GM21423 (cell line): ENCODE results near the gene RALGPS2.
"Not testable (repeated sequence)": the region's sequence is repeated elsewhere in the genome, so short reads cannot be mapped to it uniquely, and the experiment has no call there.

Source experiments
- ATAC-seq: cut with Tn5 transposase; IDR thresholded peaks from one replicate; pipeline ENCODE4 v1.9.1; 2021; ENCODE audit warnings: mild to moderate bottlenecking, moderate library complexity; ENCODE audit not compliant: unreplicated experiment

The RALGPS2 gene

DNA sequence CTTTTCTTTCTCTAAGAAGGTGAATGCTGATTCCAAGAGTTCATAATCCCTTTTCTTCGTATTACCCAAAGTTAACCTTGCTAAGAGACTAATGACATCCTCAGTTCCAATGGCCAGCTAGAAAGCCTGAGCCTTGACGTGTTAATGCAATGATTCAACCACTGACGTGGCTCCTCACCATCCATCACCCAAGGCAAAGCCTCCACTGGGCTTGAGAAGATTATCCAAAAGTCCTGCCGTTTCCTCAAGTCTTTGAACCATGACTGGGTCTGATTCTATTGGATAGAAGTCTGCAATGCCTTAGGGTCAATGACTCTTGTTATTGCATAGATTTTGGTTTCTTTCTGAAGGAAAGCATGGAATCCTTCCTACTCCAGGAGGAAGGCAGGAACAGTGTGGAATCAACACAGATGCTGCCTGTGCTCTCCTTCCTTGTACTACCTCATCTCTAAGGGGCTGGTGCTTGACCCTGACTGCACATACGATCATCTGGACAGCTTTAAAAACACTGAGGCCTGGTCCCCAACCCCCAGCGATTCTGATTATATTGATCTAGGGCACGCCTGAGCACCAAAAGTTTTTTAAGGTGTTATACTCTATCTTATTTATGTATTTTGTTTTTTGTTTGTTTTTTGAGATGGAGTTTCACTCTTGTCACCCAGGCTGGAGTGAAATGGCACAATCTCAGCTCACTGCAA lies 215.2 kb downstream of the RALGPS2 start:
- no peak for ATAC-seq

DNA sequence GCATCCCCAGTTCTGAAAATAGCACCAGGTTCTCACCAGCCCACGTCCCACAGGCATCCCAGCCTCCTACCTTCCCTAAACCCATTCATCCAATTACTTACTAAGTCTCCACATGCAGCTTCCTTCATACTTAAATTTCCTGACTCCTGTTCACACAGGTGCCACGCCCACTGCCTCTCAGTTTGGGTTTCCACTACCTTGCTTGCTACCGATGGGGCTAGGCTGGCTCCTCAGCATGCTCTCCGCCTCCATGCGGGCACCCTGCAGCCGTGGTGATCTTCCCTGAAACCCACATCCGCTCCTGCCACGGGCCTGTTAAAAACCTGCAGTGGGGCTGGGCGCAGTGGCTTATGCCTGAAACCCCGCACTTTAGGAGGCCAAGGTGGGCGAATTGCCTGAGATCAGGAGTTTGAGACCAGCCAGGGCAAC lies 216.2 kb downstream of the RALGPS2 start:
- ATAC-seq, result no peak

DNA sequence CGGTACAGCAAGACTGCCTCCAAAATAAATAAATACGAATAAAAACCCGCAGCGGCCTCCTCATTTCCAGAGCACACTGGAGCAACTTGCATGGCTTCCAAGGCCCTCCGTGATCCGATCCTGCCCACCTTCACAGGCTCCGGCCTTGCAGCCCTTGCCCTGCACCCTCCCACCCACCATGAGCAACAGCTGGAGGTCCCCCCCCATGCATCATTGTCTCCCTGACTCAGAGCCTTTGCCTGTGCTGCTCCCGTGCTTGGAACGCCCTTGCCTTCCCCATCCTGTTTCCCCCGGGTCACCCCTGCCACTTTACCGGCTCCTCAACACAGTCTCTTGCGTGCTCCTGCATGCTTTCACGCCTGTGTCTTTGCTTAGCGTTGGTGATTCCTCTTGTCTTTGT lies 216.8 kb downstream of the RALGPS2 start:
- ATAC-seq, result no peak

DNA sequence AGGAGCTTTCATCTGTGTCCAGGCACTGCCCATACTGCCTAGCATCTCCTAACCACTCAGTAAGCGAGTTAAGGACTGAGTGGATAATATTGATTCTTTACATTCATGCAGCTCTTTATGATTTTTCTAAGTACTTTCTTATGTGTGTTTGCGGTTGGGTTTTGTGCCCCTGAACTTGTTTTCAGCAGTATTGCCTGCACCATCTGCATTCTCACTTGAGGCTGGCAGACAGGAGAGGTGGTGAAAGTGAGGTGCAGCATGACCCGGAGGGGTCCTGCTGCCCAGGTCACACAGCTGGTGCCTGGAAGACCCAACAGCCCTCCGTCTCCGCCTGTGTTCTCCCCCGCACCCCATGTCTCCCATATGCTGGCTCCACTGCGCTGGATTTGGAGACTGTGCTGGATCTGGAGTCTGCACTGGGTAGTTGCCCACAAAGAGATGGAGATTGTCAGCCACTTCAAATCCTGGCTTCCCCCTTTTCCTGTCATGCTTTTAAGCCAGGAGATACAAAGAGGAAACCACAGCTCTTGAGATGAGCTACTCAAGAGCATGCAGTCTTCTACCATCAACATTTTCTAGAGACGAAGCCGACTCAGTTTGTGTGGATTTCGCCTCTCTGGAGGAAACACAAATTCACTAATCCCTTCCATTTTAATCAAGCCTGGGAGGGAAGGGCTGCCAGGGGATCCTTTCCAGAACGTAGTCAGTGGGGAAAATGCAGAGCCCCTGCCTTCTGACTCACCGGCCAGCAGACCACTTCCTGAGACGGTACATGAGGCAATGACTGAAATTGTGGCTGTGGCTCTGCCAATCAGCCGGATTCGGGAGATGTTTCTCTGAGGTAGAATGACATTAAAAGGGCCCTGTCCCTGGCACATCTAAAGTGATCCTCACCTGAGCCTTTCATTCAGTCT lies 217.5 kb downstream of the RALGPS2 start:
- ATAC-seq, result no peak

DNA sequence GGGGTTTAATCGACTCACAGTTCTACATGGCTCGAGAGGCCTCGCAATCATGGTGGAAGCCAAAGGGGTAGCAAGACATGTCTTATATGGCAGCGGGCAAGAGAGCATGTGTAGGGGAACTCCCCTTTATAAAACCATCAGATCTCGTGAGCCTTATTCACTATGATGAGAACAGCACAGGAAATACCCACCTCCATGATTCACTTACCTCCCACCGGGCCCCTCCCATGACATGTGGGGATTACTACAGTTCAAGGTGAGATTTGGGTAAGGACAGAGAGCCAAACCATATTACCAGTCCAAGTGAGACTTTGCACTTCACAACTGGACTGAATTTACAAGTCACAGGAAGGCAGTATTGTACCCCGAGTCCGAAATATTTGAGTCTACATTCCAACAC lies 219.7 kb downstream of the RALGPS2 start:
- ATAC-seq, result no peak

DNA sequence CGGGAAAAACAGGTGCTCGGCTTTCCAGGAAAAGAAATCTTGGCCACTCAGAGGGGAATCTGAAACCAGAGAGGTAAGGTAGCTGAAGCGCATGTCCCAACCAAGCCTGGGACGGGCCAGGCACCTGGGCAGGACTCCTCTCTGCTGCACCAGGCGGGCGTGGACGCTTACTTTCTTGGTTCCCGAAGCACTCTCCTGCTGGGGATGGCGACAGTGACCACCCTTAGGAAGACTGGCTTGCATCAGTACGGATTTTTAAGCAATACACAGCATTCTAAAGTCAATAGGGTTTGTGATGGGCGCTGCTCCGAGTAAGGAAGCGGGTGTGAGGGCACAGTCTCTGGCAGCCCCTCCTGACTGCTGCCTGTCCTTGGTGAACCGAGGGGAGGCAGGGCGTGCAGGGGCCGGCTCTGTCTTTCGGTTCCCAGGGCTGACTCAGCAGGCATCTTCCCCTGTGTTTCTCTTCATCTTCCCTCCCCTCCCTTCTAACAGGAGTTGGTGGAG lies 220.8 kb downstream of the RALGPS2 start:
- no peak for ATAC-seq

DNA sequence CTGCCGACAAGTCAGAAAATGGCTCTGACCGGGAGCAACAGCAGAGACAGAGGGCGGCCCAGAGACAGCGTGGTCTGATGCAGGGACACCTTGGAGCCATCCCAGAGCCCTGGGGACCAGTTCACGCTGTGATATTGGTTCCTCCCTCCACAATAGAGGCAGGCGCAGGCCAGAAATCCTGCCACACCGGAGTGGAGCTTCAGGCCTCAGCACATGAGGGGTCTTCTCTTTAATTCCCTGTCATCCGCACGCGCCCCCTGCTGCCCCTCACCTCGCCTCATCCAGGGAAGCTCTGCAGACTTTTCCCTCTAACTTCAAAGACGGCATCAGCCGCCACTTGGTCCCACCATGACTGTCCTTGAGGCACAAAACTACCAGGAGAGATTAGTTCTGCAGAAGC lies 221.4 kb downstream of the RALGPS2 start:
- ATAC-seq, result no peak

DNA sequence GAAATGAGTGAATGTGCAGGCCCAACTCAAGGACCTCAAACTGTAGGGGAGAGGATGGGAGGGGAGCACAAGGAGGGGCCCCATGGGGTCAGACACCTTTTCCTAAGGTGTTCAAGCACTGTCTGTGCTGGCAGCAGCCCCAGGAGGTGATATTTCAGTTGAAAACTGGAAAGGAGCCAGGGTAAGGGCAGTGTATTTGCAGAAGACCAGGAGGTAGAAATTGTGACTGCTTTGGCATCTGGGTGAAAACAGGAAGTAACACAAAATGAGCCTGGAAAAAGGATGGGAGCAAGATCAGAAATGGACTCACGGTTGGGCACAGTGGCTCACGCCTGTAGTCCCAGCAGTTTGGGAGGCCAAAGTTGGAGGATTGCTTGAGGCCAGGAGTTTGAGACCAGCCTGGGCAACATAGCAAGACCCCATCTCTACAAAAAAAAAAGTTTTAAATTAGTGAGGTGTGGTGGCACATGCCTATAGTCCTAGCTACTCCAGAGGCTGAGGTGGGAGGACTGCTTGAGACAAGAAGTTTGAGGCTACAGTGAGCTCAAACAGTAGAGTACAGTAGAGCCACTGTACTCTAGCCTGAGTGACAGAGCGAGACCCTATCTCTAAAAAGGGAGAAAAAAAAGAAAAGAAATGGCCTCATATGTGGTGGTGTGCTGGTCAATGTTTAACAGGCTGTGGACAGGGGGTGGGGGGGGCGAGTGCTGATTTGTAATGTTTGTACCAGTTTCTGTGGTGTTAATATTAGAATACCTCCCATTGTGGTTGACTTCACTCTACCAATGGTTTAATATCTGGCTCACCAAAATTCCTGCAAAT lies 222.0 kb downstream of the RALGPS2 start:
- no peak for ATAC-seq

DNA sequence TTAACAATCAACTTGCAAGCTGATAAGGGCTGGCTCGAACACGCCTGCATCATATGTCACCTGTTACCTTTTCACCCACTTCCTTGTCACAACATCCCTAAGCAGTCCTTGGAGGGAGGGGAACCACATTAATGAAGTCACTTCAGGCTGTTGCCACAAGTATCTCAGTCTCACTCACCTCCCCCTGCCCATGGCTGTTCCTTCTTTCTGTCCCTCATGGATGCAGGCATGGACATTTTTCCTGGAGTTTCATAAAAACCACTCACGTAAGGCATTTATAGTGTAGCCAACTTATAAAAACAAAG lies 222.6 kb downstream of the RALGPS2 start:
- no peak for ATAC-seq

DNA sequence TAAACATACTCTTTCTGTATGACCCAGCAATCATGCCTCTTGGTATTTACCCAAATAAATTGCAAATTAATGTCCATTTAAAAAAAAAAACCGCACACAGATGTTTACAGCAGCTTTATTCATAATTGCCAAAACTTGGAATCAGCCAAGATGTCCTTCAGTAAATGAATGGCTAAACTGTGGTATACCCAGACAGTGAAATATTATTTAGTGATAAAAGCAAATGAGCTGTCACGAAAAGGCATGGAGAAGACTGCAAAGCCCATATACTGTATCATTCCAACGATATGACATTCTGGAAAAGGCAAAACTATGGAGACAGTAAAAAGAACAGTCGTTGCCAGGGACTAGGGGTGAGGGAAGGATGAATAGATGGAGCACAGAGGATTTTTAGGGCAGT lies 223.6 kb downstream of the RALGPS2 start:
- ATAC-seq, result no peak

DNA sequence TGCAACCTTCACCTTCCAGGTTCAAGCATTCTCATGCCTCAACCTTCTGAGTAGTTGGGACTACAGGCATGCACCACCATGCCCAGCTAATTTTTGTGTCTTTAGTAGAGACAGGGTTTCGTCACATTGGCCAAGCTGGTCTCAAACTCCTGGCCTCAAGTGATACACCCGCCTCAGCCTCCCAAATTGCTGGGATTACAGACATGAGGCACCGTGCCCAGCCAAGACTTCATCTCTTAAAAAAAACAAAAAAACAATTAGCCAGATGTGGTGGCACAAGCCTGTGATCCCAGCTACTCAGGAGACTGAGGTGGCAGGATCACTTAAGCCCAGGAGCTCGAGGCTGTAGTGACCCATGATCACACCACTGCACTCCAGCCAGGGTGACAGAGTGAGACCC lies 224.8 kb downstream of the RALGPS2 start:
- ATAC-seq, result not testable (repeated sequence)

DNA sequence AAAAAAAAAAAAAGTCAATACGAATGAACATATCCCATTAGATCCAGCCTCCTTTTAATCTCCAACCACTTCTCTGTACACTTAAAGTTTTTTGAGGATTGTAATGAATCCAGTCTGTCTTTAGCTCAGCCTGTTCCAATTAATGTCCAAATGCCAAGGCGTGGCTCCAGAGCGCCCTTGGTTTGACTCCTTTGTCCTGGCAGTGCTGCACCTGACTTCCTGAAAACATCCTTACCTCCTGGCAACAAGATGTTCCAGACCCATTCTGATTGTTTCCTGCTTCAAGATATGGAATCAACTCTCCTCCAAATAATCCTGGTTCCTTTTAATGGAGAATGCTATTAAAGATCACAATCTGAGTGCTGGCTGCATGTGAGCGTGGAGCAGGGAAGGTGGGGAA lies 226.6 kb downstream of the RALGPS2 start:
- no peak for ATAC-seq

DNA sequence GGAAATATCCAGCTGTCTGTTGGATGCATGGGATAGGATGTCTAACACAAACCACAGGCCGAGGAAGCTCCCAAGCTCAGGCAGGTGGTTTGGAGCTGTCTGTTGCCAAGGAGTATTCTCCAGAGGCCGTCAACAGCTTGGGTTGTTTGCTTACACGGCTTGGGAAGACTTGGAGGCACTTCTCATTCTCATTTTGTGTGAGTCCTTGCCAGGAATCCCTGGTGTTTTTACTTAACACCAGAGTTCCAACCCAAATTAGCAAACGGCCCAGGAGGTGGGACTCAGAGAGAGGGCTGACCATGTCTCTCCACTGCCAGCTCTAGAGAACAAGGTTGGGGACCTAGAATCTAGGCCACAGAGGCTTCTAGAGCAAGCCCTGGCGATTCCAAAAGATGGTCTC lies 228.0 kb downstream of the RALGPS2 start:
- no peak for ATAC-seq

DNA sequence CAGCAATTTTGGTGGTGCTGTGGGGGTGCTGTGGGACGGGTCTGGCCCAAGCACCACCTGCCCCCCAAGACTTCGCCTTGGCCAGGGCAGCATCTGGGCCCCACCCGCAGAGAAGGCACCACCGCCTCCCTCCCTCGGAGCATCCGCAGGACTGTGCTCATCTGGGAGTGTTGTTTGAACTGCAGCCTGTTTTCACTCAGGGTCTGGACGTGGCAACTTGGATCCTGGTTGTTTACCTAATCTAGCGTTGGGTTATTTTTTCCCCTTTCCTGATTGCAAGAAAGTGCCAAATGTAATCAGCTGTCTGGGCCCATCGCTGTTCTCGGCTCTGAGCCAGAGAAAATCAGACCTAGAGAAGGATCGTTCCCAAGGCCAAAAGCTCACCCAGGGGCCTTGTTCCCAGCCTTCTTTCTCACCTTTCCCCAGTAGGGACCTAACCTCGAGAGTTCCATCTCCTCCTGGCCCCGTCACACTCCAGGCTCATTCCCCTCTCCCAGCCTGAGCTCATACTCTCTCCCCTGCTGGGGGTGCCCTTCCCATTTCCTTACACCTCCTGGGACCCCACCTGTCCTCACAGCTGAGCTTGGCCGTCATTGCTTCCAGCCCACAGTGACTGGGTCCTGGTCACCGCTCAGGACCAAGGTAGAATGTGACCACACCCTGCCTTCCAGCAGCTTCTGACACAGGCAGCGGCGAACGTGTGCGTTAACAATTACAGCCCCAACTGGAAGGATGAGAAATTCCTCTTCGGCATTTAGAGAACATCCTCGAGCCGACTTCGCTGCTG lies 228.7 kb downstream of the RALGPS2 start:
- no peak for ATAC-seq

DNA sequence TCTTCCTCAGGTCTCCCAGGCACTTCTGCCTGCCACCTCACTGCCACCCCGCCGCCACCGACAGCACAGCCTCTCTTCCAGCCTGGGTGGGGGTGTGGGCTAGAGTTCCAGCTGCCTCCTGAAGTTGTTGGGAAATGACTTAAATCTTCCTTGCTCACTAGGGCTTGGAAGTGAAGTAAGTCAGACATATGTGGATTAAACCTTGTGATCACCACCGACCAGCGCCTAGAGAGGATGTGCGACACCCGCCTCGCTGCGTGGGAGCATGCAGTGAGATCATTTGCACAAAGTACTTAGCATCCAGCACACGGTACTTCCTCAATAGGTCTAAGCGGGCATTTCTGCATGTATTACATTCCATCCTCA lies 229.3 kb downstream of the RALGPS2 start:
- no peak for ATAC-seq

DNA sequence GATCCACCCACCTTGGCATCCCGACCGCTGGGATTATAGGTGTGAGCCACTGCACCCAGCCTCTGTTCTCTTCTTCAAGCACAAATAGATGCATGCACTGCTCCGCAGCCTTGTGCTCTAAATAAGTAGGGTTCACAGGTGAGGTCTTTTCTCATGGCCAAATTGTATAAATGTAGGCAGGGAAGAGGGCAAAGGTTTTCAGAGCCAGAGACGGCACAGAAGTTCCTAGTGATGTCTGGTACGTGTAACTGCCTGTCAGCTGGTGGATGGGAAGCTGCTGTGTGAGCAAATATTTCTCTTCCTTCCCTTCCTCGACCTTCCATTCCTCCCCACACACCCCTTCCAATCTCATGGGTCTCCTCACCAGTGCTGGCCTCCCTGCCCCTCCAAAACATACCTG lies 229.9 kb downstream of the RALGPS2 start:
- no peak for ATAC-seq

DNA sequence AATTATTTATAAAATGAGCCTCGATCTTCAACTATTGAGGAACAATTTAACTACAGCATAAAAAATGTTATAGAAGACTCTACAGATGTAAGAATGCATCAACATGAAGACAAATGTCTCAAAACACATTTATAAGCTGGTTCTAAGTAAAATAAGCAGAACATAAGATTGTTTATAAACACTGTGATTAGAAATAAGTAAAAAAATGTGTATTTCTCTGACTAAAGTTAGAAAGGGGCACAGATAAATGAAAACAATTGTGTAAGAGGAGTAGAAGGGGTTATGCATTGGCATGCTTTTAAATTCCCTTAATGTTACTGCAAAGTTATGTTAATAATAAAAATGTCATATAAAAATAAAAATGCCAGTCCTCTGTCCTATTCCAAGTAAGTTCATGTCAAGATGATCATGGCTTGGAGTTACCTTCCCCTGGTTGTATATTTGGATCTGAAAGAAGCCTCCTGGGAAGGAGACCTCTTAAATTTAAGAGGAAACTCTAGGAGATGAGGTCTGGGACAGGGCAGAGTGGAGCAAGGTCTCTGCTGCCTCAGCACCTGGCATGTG lies 230.4 kb downstream of the RALGPS2 start:
- no peak for ATAC-seq

DNA sequence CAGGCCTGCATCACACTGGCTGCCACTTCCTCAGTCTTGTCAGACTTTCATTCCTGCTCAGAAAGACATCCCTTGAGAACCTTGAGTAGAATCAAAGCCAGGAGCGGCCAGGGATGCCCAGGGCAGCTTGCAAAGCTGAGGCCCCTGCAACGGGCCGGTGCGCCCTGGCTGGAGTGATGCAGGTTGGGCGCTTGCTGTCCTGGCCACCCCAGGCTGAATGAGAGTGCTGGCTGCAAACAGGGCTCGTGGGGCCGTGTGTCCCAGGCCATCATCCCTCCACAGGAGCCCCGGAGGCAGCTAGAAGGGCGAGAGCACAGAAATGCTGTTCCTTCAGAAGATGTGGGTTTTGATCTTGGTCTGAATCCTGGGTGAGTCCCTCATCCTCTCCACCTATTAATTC lies 233.4 kb downstream of the RALGPS2 start:
- no peak for ATAC-seq

DNA sequence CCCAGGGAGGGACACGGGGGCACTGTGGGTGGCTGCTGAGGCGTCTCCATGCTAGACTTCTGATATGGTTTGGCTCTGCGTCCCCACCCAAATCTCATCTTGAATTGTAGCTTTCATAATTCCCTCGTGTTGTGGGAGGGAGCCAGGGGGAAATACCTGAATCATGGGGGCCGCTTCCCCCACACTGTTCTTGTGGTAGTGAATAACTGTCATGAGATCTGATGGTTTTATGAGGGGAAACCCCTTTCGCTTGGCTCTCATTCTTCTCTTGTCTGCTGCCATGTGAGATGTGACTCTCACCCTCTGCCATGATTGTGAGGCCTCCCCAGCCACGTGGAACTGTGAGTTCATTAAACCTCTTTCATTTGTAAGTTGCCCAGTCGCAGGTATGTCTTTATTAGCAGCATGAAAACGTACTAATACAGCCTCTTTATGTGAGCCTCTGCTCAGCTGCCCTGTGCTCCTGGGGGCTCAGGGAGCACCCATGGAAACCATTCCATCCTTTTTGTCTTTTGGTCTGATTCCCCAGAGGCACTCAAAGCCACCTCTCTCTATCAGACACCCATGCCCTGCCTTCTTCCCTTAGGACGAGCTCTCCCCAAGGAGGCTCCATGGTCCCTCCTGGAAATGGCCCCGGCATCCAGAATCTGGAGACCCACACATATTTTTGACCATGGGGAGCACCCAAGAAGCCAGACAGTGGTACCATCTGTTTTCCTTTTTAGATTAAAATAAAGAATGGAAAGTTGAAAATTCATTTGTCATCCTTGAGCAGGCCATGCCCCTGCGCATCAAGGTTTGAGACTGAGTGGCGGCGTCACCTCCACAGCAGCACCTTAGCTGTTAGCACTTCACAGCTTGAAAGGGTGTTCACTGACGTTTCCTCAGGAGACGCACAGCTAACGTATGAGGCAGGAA lies 234.8 kb downstream of the RALGPS2 start:
- no peak for ATAC-seq
